Peyer's patch (tissue), 4 donors: ENCODE measurements around the gene LIAS. TPM values are rescaled to one million over a fixed set of nuclear protein-coding genes. Genes with fewer than 3 reads are reported as not detected.

Experiments used
- DNase-seq, 3 donors: peaks; one replicate each; pipeline ENCODE4 v3.0.0-alpha.2; 2017 to 2019
- H3K27ac ChIP-seq, 4 donors: fragments of 200-600 bp; sonication (generic); one replicate each; pipeline ENCODE4 v1.5.1; 2016 to 2019
- H3K27me3 ChIP-seq, 2 donors: fragments of 200-600 bp; sonication (generic); one replicate each; pipeline ENCODE4 v1.5.1; 2019
- H3K36me3 ChIP-seq, 3 donors: fragments of 200-600 bp; sonication (generic); one replicate each; pipeline ENCODE4 v1.5.1; 2016 to 2019
- H3K4me1 ChIP-seq, 4 donors: fragments of 200-600 bp; sonication (generic); one replicate each; pipeline ENCODE4 v1.5.1; 2016 to 2019
- H3K4me3 ChIP-seq, 4 donors: fragments of 200-600 bp; sonication (generic); 1 replicate in 3 of 4; 2 replicates in 1 of 4; pipeline ENCODE4 v1.5.1; 2016 to 2019; ENCODE audit warnings: mild to moderate bottlenecking in 1 of 4
- H3K9me3 ChIP-seq, 4 donors: fragments of 200-600 bp; sonication (generic); one replicate each; pipeline ENCODE4 v1.5.1; 2016 to 2019; ENCODE audit warnings: mild to moderate bottlenecking in 1 of 4
- POLR2A ChIP-seq, 2 donors: fragments of 450-650 bp; IDR thresholded peaks; one replicate each; pipeline ENCODE4 v1.5.1; 2017; ENCODE audit warnings: antibody characterized with exemption in 2 of 2, mild to moderate bottlenecking in 2 of 2, moderate library complexity in 2 of 2
- total RNA-seq, 4 donors: library from RNA; depleted of rRNA; stranded (reverse); fragments of >200 nt; gene quantifications; one replicate each; pipeline ENCODE4 v1.1.0, GENCODE V29; 2016
- TF ChIP-seq, protein P1 (sequence below), 6 experiments: fragments of 450-650 bp in 4 of 6; fragments of 200-600 bp in 2 of 6; sonication (generic) in 1 of 6; IDR thresholded peaks; one replicate each; pipeline ENCODE4 v1.5.1; 2017 to 2019; ENCODE audit warnings: antibody characterized with exemption in 6 of 6, mild to moderate bottlenecking in 3 of 6, moderate library complexity in 1 of 6

The LIAS gene
- total RNA-seq, 4 donors from 2014 or later: 11.9 to 27.2 (median 17.0) TPM

DNA sequence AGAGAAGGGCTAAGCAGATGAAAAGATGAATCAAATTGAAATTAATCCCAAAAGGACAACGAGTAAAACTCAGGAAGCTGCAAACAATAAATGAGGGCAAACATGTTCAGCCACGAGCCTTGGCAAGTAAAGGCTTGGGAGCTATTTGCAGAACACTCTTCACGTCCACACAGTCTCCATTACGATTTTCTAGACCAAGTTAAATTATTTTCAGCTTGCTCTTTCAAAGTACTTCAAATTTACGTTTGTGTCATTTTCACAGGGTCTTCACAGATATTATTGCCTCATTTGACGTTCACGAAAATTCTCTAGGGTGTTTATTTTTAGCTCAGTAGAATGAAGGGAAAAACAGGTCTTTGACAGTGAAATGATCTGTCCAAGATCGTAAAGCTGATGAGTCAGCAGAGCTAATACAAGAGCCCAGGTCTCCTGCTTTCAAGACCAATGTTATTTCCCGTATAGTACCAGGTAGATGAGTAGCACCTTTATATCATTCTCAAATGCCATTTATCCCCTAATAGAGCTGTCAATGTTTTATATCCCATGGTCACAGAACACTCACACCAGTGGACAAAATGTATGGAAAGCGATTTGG, 31.2 kb upstream of the LIAS start:
- Histone ChIP-seq H3K4me1 (no peaks in the 10 kb centered on the region), H3K9me3 (no peaks in the 10 kb centered on the region), H3K27ac (no peak overlapping the region), H3K4me3 (no peak overlapping the region), H3K36me3 (no peaks in the 10 kb centered on the region), H3K27me3 (no peaks in the 10 kb centered on the region)
- no peak for DNase-seq
- TF ChIP-seq, protein P1, sequence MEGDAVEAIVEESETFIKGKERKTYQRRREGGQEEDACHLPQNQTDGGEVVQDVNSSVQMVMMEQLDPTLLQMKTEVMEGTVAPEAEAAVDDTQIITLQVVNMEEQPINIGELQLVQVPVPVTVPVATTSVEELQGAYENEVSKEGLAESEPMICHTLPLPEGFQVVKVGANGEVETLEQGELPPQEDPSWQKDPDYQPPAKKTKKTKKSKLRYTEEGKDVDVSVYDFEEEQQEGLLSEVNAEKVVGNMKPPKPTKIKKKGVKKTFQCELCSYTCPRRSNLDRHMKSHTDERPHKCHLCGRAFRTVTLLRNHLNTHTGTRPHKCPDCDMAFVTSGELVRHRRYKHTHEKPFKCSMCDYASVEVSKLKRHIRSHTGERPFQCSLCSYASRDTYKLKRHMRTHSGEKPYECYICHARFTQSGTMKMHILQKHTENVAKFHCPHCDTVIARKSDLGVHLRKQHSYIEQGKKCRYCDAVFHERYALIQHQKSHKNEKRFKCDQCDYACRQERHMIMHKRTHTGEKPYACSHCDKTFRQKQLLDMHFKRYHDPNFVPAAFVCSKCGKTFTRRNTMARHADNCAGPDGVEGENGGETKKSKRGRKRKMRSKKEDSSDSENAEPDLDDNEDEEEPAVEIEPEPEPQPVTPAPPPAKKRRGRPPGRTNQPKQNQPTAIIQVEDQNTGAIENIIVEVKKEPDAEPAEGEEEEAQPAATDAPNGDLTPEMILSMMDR (IDR thresholded peaks at IDR 0.05): no peak
- TF ChIP-seq POLR2A (IDR thresholded peaks at IDR 0.05): no peak

DNA sequence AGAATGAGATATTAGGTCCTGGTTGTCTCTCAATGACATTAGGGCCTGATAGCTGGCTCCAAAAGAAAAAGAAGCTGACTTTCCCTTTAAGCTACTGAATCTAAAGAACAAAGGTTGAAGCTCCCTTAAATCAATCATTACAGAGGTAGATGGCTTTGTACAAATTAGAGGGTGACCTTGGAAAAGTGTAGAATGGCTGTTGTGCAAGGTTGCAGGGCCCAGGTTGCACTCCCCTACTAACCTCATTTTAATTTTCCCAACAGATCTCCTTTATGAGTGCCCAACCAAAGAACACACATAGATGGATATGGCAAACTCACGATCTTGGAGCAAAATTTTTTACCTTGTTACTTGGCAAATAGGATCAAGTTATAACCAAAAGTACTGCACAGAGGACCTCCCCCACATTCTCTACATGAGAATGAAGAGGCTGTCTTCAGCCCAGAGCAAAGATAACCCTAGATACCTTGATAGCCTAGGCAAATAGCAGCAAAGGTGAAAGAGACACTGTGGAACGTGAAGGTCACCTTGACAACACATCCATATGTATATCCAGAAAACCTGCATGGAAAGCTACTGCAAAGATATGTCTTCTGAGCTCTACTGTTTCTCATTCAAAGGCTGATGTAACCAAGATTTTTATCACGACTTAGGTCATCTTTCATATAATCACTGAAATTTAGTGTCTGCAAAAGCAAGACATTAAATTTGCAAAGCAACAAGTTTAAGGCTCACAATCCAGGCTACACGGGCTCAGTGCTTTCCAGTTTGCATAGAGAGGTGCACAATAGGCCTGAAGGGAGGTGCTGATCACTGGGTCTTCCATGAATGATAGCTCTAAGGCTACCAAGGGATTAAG, 29.2 kb upstream of the LIAS start:
- no peak for DNase-seq
- H3K36me3 ChIP-seq: no peaks in the 10 kb centered on the region
- no peaks in the 10 kb centered on the region for H3K27me3 ChIP-seq
- no peaks in the 10 kb centered on the region for H3K9me3 ChIP-seq
- H3K4me3 ChIP-seq: no peak overlapping the region
- no peaks in the 10 kb centered on the region for H3K4me1 ChIP-seq
- H3K27ac ChIP-seq: no peak overlapping the region
- TF ChIP-seq, protein P1 (IDR thresholded peaks at IDR 0.05): no peak
- no peak for TF ChIP-seq POLR2A (IDR thresholded peaks at IDR 0.05)

DNA sequence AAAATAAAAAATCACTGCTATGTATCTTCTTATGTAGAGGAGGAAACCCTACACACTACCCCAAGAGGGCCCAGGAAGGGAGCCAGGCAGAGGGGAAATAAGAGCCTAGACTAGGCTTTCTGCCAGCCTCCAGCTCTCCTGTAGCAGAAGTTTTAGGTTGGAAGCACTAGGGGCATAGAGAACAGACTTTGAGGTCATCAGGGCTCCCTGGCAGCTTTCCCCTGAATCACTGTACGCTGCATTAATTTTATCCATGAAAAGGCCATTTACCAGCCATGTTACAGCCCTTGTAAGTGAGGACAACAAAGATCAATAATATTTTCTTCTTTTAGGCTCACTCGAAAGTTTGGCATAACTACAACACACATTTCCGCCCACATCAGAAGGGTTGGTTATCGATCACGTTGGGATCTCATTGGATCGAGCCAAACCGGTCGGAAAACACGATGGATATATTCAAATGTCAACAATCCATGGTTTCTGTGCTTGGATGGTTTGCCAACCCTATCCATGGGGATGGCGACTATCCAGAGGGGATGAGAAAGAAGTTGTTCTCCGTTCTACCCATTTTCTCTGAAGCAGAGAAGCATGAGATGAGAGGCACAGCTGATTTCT, 24.9 kb upstream of the LIAS start:
- Histone ChIP-seq H3K27ac (no peak overlapping the region), H3K36me3 (no peaks in the 10 kb centered on the region), H3K27me3 (no peaks in the 10 kb centered on the region), H3K9me3 (no peaks in the 10 kb centered on the region), H3K4me3 (no peak overlapping the region), H3K4me1 (no peaks in the 10 kb centered on the region)
- TF ChIP-seq, protein P1 (IDR thresholded peaks at IDR 0.05): no peak
- no peak for TF ChIP-seq POLR2A (IDR thresholded peaks at IDR 0.05)
- DNase-seq: no peak

DNA sequence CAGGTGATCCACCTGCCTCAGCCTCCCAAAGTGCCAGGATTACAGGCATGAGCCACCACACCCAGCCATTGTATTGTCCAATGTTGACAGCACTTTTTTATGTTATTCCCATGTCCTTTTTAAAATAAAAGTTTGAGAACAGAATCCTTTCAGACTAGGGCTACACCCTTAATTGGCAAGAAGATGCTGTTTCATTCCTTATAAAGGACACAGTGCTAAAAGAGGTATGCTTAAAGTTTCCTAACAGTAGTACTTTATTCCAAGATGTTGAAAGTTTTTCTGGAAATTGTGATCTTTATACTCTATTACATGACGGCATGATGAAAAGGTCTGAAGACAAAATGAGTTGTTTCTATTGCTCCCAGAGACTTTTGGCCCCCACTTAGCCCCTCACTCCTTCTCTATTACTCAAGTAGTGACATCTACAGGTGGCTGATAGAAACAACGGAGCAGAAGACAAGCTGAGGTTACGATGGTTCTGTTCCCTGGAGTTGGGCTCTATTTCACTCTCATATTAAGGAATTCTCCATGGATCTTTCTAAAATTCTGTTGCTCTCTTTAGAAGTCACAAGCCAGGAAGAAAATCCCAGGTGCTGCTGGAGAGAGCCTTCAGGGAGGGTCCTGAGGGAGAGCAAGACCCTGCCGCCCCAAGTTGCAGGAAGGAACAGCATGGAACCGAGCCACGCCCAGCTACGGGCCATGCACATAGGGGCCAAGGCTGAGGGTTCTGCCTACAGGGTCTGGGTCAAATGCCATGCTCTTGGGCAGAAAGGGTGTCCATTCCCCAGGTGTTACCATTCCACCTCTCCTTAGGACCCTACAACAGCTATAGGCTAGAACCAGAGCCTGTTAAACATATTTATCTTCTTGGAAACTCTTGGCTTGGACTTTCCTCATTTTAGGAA, 22.9 kb upstream of the LIAS start:
- Histone ChIP-seq H3K4me3 (no peak overlapping the region), H3K9me3 (no peaks in the 10 kb centered on the region), H3K27ac (no peak overlapping the region), H3K4me1 (no peaks in the 10 kb centered on the region), H3K27me3 (no peaks in the 10 kb centered on the region), H3K36me3 (no peaks in the 10 kb centered on the region)
- no peak for DNase-seq
- no peak for TF ChIP-seq POLR2A (IDR thresholded peaks at IDR 0.05)
- TF ChIP-seq, protein P1 (IDR thresholded peaks at IDR 0.05): no peak

DNA sequence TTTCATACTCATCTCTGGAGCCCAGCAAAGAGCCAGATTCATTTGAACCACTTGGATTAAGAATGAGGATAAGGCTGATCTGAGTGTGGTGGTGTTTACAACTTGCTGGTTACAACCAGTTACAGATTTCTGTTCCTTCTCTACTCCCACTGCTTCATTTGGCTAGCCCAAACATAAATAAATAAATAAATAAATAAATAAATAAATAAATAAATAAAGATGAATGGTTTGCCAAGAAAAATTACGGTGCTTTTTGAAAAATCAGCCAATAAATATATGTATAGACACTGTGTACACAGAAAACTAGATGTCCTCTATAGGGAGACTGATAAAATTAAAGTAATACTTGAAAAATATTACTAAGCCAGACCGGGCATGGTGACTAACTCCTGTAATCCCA, 17.3 kb upstream of the LIAS start:
- no peak for DNase-seq
- no peak for TF ChIP-seq POLR2A (IDR thresholded peaks at IDR 0.05)
- TF ChIP-seq, protein P1 (IDR thresholded peaks at IDR 0.05): no peak
- H3K4me3 ChIP-seq: no peak overlapping the region
- no peaks in the 10 kb centered on the region for H3K27me3 ChIP-seq
- H3K9me3 ChIP-seq: no peaks in the 10 kb centered on the region
- no peaks in the 10 kb centered on the region for H3K36me3 ChIP-seq
- no peaks in the 10 kb centered on the region for H3K4me1 ChIP-seq
- H3K27ac ChIP-seq: no peak overlapping the region
